GM18499 (cell line): Measurements from ENCODE around the gene HSP90B1.

Experiments used
- ATAC-seq: cut with Tn5 transposase; IDR thresholded peaks from one replicate; pipeline ENCODE4 v1.9.1; 2021; ENCODE audit warnings: moderate number of reproducible peaks; ENCODE audit not compliant: insufficient read depth, unreplicated experiment

HSP90B1 gene

GRCh38 chr12:103929046-103929783 lies 995 bp upstream of the HSP90B1 start:
- ATAC-seq = no peak

- ATAC-seq = no peak
Measured at GRCh38 chr12:103929784-103930033, 501 bp upstream of the HSP90B1 start.

- no peak for ATAC-seq
Measured at GRCh38 chr12:103930787-103931735, 851 bp downstream of the HSP90B1 start.

GRCh38 chr12:103933237-103933636 lies 3.0 kb downstream of the HSP90B1 start:
- no peak for ATAC-seq

GRCh38 chr12:103936679-103937078 lies 6.5 kb downstream of the HSP90B1 start:
- no peak for ATAC-seq

GRCh38 chr12:103944964-103945363 lies 14.8 kb downstream of the HSP90B1 start:
- no peak for ATAC-seq

GRCh38 chr12:103947871-103948555 lies 17.8 kb downstream of the HSP90B1 start:
- ATAC-seq = no peak

- no peak for ATAC-seq
Measured at GRCh38 chr12:103948746-103949406, 18.7 kb downstream of the HSP90B1 start.

GRCh38 chr12:103952497-103952896 lies 22.3 kb downstream of the HSP90B1 start:
- ATAC-seq = no peak

- no peak for ATAC-seq
Measured at GRCh38 chr12:103955811-103956508, 25.8 kb downstream of the HSP90B1 start.

- ATAC-seq = peak; percentile 12
Measured at GRCh38 chr12:103956509-103957027, 26.4 kb downstream of the HSP90B1 start.

GRCh38 chr12:103957865-103958388 lies 27.7 kb downstream of the HSP90B1 start:
- no peak for ATAC-seq

GRCh38 chr12:103958621-103959020 lies 28.4 kb downstream of the HSP90B1 start:
- ATAC-seq = no peak

- no peak for ATAC-seq
Measured at GRCh38 chr12:103960616-103961227, 30.5 kb downstream of the HSP90B1 start.

- no peak for ATAC-seq
Measured at GRCh38 chr12:103962493-103962892, 32.3 kb downstream of the HSP90B1 start.

- no peak for ATAC-seq
Measured at GRCh38 chr12:103964805-103965204, 34.6 kb downstream of the HSP90B1 start.

GRCh38 chr12:103965255-103965589 lies 35.0 kb downstream of the HSP90B1 start:
- no peak for ATAC-seq

GRCh38 chr12:103965590-103966504 lies 35.6 kb downstream of the HSP90B1 start, which contains the start of gene TDG:
Gene TDG (plus strand): TSS chr12:103965872. CDS start chr12:103966038, 166 bp downstream.
- ATAC-seq = peak; percentile 81
